GM19372 (cell line): Measurements from ENCODE around the gene GGCX.

Source experiments
- ATAC-seq: cut with Tn5 transposase; IDR thresholded peaks from one replicate; pipeline ENCODE4 v1.9.1; 2021; ENCODE audit warnings: mild to moderate bottlenecking, low read depth, moderate library complexity; ENCODE audit not compliant: unreplicated experiment

GGCX gene

DNA sequence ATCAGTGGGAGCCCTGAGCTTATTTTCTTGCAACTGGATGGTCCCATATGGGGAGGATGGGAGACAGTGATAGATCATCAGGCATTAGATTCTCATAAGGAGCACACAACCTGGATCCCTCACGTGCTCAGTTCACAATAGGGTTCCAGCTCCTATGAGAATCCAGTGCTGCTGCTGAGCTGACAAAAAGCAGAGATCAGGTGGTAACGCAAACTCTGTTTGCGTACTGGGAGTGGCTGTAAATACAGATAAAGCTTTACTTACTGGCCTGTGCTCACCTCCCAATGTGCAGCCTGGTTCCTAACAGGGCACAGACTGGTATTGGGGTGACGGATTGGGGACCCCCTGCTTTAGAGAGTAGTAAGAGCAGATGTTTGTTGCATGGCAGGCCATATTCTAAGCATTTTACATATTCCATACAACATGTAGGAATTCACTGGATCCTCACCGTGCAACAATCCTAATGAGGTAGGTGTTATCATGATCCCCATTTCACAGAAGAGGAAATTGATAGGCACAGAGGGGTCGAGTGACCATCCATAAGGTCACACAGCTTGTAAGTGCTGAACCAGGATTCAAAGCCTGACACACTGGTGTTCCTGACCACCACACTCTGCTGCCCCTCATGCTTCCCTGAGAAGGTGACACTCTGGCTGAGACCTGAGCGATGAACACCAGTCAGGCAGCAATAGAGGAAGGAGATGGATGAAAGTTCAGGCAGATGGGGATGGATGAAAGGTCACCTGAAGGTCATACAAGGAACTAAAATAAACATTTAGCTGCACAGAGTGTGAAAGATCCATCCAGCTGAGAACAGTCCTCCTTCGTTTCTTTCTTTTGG, 38.0 kb downstream of the GGCX start:
- no peak for ATAC-seq

DNA sequence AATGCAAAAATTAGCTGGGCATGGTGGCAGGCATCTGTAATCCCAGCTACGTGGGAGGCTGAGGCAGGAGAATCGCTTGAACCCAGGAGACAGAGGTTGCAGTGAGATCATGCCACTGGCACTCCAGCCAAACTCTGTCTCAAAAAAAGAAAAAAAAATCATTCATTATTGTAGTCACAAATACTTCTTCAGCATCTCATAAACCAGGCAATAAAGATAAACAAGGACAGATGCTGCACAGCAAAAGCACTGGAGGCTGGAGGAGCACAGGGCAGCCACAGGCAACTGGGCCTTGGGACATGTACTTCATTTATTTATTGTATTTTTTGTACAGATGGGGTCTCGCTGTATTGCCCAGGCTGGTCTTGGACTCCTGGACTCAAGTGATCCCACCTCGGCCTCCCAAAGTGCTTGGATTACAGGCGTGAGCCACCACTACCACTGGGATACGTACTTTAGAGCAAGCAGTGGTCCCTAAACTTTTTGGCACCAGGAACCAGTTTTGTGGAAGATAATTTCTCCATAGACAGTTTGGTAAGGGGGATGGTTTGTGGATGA, 39.1 kb downstream of the GGCX start:
- ATAC-seq = no peak

DNA sequence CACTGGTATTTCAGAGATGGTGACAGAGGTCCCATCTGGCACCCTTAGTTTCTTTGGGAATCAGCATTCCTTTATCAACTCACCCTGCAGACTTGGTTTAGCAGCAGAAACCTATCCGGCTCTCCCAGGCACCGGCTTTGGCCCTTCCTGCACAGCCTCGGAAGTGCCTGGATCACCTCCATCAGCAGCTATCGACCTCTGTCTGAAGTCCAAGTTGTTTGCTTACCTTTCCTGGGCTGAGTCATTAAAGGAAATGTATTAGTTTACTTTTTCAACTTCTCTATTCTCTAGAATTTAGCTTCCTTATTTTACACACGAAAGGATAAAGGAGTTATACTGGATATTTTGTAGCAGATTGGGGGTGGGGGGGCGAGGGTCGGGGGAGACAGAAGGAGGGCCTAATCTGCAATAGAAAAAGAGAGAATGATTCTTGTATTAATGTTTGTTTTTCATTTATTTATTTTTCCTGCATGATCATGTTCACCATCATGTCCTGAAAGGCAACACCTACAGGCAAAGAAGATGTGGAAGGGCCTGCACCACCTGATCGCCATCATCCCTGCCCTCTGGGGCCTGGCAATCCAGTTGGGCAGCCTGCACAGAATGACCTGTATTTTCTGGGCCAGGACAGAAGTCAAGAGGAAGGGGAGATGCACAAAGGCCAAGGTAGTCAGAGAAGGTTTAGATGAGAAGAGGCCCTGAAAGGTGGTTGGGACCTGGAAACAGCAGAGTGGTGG, 44.5 kb downstream of the GGCX start:
- no peak for ATAC-seq

DNA sequence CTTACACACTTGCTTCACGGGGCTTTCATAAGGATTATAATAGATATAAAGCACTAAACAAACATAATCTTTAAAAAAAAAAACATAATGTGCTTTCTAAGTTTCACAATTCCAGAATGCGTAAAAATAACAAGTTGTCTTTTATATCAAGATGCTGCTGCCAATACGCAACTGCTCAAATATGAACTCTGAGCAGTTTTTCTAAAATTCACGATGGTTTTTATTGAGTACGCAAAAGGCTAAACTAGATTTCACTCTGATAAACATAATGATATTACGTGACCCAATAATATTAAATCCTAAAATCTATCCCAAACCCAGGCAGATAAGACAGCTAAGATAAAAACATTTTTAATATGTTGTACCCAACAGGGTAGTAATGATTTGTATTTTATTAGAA, 47.0 kb downstream of the GGCX start:
- no peak for ATAC-seq

DNA sequence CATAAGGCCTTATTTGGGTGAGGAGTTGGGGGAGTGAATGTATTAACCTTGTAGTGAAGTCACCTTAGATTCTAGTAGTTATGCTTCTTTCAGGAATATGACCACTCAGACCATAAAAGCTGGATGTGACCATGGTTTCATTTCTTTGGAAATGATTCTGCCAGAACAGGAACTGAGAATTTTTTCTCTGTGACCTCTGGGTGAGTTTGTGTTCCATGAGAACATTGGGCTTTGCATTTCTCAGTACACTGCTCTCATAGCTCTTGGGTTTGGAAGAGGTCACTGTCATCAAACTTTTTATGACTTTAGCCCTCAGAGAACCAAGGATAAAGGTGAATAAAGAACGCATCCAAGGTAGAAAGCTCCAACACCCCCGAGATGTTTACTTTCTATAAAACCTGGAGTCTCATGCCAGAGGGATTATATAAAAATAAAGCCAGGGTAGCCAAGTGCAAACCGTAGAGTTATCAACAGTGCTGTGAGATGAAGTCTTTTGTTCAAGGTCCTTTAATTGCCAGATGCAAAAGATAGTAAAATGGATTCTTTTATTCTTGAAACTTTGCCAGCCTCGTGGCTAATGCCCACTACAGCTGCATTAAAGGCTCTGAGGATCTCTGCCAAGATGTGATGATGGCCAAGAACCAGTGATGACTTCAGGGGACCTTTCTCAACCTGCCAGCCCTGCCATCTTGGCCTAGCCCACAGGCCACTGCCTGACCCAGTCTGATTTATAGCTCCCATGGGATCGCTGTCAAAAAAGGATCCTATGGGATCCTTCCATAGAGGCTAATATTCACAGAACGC, 50.1 kb downstream of the GGCX start:
- no peak for ATAC-seq

DNA sequence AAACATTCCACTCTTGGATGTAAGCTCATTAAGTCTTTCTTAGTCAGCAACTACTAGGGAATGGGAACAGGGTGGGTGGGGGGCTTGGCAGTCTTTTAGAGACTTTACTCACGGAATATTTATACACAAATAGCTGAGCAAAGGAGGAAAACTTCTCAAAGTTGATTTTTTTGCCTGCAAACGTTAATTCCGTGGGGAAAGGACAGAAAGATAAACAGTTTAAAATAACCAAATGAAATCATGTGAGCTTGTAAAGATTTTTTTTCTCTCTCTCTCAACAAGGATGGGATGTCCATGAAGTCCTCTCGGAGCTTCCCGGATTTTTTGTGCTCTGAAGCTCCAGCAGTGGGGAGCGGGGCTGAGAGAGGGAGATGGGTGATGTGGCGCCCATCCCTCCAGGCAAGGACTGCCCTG, 54.5 kb downstream of the GGCX start:
- ATAC-seq = no peak

DNA sequence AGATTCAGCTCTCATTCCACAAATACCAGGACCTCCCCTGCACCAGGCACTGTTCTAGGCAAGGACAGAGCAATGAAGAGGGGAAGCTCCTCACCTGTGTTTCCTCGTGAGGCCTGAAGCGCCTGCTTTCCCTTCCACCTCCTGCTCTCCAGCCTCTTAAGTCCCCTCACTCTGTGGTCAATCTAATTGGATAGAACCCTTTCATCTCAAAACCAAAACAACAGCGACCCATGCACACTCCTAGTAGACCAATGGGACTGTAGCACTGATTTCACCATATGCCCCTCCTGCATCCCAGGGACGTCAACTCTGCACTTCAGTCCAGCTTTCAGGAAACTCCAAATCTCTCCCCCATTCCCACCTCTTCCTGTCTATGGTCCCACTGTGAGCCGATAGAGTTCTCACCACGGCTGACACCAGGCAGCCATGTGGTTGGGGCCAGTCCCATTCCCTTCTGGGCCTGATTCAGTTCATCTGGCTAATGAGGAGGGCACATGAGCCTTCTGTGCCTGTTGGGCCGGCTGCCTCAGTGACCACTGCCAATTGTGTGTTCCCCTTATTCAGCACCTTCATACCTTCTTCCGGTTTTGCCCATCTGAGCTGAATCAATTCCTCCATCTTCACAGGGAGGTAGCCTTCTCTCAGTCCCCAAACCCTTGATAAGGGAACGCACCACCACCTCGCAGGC, 55.6 kb downstream of the GGCX start:
- ATAC-seq = no peak

DNA sequence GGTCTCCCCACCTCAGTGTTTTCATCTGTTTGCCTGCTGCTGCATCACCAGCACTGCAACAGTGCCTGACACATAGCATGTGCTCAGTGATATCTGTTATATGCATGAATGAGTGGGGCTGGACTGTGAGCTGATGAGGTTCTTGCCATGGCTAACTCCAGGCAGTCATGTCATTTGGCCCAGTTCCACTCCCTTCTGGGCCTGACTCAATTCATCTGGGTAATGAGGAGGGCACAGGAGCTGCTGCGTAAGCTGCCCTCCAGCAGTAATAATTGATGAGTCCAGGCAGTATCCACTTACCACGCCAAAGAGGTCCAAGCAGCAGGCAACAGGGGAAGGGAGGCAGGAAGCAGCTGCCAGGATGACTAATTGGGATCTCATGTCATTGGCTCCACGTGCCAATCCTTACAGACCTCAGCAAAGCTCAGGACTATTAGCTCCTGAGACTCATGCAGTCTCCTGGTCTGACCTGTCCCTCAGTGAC, 56.5 kb downstream of the GGCX start:
- ATAC-seq = no peak

DNA sequence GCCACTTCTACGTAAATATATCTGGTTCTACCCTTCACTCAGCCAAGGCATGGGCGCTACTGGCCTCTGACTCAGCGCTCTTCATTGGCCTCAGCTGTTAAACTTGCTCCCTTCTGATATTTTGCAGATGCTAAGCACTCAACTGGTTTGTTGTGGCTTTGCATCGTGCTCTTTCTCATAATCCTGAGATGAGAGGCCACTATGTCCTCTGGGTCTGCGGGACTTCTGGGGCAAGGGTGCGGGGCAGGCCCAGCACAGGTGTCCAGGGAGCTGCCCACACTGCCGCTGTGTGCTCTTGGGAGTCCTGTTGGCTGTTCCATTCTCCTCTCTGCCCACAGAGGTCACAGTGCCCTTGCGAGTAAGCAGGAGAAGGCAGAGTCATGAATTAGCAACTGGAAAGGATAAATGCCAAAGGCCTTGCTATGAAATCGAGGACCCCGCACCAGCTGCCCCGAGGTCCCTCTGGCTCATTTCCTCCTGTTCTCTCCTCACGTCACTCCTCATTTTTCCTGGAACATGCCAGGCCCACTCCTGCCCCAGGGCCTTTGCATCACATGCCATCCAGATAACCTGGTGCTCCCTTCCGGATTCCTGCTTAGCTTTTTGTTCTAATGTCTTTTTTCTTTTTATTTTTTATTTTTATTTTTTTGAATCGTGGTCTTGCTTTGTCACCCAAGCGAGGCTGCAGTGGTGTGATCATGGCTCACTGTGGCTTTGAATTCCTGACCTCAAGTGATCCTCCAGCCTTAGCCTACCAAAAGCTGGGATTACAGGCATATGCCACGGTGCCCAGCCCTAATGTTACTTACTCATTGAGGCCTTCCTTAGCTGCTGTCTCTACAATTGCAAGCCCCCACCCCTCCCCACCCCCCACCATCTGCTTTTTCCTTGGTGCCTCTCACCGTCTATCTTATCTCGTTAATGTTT, 57.2 kb downstream of the GGCX start:
- ATAC-seq = no peak

DNA sequence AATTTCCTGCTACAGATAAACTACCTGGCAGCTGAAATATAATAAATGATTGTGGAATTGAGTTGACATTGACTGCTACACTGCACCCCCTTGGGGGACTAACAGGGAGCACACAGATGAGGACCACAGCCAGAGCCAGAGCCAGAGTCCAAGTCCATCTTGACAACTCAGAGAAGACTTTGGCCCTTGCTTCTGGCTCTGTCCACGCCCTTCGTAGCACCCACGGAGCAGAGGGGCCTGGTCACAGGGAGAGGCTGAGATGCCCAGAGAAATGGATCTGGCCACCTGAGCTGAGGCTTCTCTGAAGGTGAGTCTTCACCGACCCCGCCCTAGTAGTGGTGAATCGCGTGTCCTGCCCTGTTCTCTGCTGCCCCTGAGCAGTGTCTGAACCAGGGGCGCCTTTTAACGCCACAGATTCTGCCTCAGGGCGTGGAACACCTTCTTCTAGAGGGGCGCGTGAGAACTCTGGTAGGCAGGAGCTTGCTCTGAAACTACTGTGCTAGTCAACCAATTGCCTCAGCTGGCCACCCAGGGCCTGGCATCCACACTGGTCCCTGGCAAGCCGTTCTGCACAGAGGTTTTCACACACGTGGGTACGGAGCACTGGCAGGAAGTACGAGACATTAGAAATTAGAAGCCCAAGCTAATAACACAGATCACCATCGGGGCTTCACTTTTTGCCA, 58.0 kb downstream of the GGCX start:
- no peak for ATAC-seq

DNA sequence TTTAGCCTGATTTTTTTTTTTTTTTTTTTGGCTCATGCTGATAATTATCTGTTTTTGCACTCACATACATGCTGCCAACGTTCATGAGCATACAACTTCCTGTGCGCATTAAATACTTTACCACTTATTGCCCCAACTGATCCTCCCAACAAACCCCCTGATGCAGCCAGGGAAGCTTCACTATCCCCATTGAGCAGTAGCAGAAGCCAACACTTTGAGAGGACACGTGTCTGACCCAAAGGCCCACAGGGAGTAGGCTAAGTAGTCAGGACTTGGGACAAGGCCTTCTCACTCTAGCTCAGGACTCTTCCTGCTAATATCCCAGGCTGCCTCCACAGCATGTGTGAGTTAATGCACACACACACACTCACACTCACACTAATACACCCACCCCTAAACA, 58.6 kb downstream of the GGCX start:
- ATAC-seq = no peak

DNA sequence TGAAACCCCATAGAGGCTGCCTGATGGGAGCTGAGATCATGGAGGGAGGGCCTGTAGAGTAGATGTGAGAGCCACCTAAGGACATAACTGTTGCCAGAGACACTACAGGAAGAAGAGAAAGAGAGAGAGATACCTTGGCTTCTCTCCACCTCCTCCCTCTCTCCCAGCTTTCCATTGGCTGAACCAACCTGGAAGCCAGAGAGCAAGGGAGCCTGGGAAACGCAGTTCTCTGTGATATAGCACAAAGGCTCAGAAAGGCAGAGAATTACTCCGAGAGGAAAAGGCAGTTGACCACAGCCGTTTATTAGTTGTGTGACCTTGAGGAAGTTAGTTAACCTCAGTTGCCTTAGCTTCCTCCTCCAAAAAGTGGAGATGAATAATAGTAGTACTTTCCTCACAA, 60.0 kb downstream of the GGCX start:
- no peak for ATAC-seq

DNA sequence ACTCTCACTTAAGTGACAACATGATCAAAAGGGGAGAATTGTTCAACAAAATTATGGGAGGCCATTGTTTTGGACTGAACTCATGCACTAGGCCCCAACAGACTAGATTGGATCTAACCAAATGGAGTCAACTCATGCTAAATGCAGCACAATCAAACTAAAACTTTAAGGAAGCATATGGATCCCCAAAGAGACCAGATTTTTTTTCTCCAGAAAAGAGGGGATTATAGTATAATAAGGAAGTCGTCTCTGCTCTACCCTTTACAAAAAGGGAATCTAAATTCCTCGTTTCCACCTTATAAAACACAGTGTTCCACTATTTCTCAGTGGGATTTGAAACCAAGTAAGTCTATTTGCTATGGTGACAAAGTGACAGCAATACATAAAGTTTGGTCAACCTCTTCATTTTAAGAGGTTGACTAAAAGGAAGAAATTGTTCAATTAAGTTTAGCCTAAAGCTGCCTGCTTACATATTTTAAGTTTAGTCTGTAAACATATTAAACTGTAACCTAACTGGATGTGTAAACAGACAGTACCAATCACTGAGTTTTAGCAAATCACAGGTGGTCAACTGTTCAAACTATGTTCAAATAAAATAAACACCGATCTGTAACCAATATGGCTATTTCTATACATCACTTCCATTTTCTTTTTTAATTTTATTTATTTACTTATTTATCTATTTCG, 63.2 kb downstream of the GGCX start:
- no peak for ATAC-seq

DNA sequence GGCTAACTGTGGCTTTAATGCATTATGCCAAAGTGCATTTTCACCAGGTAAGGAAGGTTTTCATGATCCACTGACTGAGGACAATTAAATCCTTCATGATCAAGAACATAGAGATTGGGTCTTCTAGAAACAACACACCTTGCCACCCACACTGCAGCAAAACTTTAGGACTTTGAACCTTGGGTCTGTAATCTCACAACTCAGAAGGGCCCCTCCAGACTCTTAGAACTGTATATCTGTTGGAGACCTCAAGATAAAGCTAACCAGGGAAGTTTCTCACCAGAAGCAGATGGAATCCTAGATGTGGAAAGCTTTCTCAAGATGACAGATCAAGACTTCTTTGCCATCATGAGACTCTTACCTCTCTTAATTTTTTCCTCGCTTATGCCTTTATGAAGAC, 64.9 kb downstream of the GGCX start:
- ATAC-seq = no peak
